SJSA1 (cell line): Measurements from ENCODE around the gene MOK. TPM values are rescaled to one million over a fixed set of nuclear protein-coding genes. Genes with fewer than 3 reads are reported as not detected.
"Not testable (repeated sequence)": the region's sequence is repeated elsewhere in the genome, so short reads cannot be mapped to it uniquely, and the experiment has no call there.

Source experiments
- DNase-seq, 2 experiments: peaks; one replicate each; pipeline ENCODE4 v3.0.0-alpha.2; 2015 to 2020; ENCODE audit warnings: low spot score in 2 of 2, low read depth in 1 of 2
- H3K27ac ChIP-seq: fragments of 250-450 bp; sonication (Bioruptor Pico); 2 replicates; pipeline ENCODE4 v1.5.1; 2020; ENCODE audit warnings: mild to moderate bottlenecking, moderate library complexity
- H3K27me3 ChIP-seq: fragments of 250-450 bp; sonication (Bioruptor Pico); replicated peaks from 2 replicates; pipeline ENCODE4 v1.5.1; 2020; ENCODE audit warnings: mild to moderate bottlenecking, moderate library complexity
- H3K36me3 ChIP-seq: fragments of 250-450 bp; sonication (Bioruptor Pico); 2 replicates; pipeline ENCODE4 v1.5.1; 2020; ENCODE audit warnings: mild to moderate bottlenecking
- H3K4me1 ChIP-seq: fragments of 250-450 bp; sonication (Bioruptor Pico); replicated peaks from 2 replicates; pipeline ENCODE4 v1.6.1; 2021; ENCODE audit warnings: mild to moderate bottlenecking
- H3K4me3 ChIP-seq: fragments of 250-450 bp; sonication (Bioruptor Pico); 2 replicates; pipeline ENCODE4 v1.5.1; 2020; ENCODE audit warnings: mild to moderate bottlenecking
- H3K9me3 ChIP-seq: fragments of 250-450 bp; sonication (Bioruptor Pico); replicated peaks from 2 replicates; pipeline ENCODE4 v1.5.1; 2020; ENCODE audit warnings: mild to moderate bottlenecking
- total RNA-seq: library from RNA; depleted of rRNA; stranded (reverse); fragments of >200 nt; shearing (Covaris generic); gene quantifications from 2 replicates; pipeline ENCODE4 v1.2.3, GENCODE V29; 2014; rRNA removed

MOK gene, protein sequence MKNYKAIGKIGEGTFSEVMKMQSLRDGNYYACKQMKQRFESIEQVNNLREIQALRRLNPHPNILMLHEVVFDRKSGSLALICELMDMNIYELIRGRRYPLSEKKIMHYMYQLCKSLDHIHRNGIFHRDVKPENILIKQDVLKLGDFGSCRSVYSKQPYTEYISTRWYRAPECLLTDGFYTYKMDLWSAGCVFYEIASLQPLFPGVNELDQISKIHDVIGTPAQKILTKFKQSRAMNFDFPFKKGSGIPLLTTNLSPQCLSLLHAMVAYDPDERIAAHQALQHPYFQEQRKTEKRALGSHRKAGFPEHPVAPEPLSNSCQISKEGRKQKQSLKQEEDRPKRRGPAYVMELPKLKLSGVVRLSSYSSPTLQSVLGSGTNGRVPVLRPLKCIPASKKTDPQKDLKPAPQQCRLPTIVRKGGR
- total RNA-seq: 2.7 and 12.1 TPM in 2 replicates

DNA sequence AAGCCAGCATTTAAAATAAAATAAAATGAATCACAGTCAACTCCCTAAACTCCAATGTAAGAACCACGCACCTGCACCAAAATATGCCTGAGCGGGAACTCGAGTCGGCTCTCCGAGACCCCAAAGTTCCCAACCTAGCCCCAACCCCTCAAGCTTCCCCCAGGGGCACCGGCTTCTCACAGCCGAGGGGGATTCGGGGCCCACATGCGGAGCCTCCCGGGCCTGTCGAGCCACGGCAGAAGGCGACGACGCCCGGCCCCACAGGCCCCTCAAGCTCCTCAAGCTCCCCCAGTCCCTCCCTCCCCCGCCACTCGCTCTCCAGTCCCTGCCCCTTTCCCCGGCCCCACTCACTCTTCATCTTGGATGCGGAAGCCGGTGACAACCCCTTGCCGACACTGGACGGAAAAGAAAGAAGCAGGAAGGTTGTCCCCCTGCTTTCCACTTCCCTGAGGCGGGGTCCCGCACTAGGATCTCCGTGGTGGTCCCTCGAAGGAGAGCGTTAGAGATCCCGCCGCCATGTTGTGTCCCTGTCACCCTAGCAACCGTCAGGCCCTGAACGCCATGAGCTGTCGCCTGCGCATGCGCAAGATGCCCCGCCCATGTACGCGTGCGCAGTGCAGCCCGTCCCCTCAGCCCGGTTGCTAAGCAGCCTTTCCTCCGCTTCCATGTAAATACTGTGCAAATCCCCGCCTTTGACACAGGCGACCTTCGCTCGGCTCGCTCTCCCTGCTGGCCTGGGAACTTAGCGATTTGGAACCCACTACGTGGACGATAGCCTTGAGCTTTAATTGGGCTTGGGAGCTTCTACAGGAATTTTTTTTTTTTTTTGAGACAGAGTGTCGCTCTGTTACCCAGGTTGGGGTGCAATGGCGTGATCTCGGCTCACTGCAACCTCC, at the start of gene MOK:
MOK (minus strand) TSS at position 554 of the 896 bp plus-strand sequence; CDS start at position 358, 196 bp downstream.
- H3K4me3 ChIP-seq: peak within 1 kb of the TSS; percentile 60
- no peaks in the 10 kb centered on the region for H3K36me3 ChIP-seq
- no peaks in the 10 kb centered on the region for H3K4me1 ChIP-seq
- peak; percentile 89 to 94 for DNase-seq
- H3K9me3 ChIP-seq: no peaks in the 10 kb centered on the region
- H3K27ac ChIP-seq: peak within 1 kb of the TSS; percentile 80
- H3K27me3 ChIP-seq: no peaks in the 10 kb centered on the region

GRCh38 chr14:102353126-102353619, 48.2 kb upstream of the MOK start:
- no peaks in the 10 kb centered on the region for H3K9me3 ChIP-seq
- H3K4me1 ChIP-seq: no peaks in the 10 kb centered on the region
- no peaks in the 10 kb centered on the region for H3K27me3 ChIP-seq
- no peak overlapping the region for H3K4me3 ChIP-seq
- no peak overlapping the region for H3K27ac ChIP-seq
- H3K36me3 ChIP-seq: peaks cover 62% of the 10 kb centered on the region
- no peak for DNase-seq

- Histone ChIP-seq H3K4me1 (no peaks in the 10 kb centered on the region), H3K4me3 (no peak overlapping the region), H3K9me3 (no peaks in the 10 kb centered on the region), H3K27ac (no peak overlapping the region), H3K36me3 (peaks cover 58% of the 10 kb centered on the region), H3K27me3 (no peaks in the 10 kb centered on the region)
- DNase-seq: no peak
Measured at GRCh38 chr14:102352213-102352612, 47.2 kb upstream of the MOK start.

GRCh38 chr14:102351593-102351992, 46.6 kb upstream of the MOK start:
- not testable (repeated sequence) for H3K27me3 ChIP-seq, DNase-seq, H3K9me3 ChIP-seq, H3K27ac ChIP-seq, H3K4me1 ChIP-seq, H3K4me3 ChIP-seq
- H3K36me3 ChIP-seq: peaks cover 61% of the 10 kb centered on the region

DNA sequence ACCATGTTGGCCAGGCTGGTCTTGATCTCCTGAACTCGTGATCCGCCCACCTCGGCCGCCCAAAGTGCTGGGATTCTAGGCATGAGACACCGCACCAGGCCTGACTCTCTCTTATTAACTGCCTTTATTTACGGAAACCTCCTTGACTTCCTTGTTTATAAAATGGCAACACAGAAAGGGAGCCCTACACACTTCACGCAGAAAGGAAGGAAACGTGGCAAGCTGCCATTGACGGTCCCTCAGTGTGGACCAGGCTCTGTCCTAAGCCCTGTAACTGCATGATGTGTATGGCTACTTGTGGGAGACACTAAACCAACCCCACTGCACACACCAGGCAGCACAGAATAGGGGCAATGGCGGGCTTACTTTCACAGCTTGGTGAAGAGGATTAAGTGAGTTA, 46.1 kb upstream of the MOK start:
- no peak for DNase-seq
- Histone ChIP-seq H3K27ac (no peak overlapping the region), H3K27me3 (no peaks in the 10 kb centered on the region), H3K4me3 (no peak overlapping the region), H3K4me1 (no peaks in the 10 kb centered on the region), H3K9me3 (no peaks in the 10 kb centered on the region), H3K36me3 (peaks cover 59% of the 10 kb centered on the region)

- H3K27me3 ChIP-seq: no peaks in the 10 kb centered on the region
- DNase-seq: no peak
- H3K36me3 ChIP-seq: peaks cover 51% of the 10 kb centered on the region
- no peaks in the 10 kb centered on the region for H3K4me1 ChIP-seq
- H3K9me3 ChIP-seq: no peaks in the 10 kb centered on the region
- no peak overlapping the region for H3K4me3 ChIP-seq
- H3K27ac ChIP-seq: no peak overlapping the region
Measured at GRCh38 chr14:102348376-102348775, 43.4 kb upstream of the MOK start.

DNA sequence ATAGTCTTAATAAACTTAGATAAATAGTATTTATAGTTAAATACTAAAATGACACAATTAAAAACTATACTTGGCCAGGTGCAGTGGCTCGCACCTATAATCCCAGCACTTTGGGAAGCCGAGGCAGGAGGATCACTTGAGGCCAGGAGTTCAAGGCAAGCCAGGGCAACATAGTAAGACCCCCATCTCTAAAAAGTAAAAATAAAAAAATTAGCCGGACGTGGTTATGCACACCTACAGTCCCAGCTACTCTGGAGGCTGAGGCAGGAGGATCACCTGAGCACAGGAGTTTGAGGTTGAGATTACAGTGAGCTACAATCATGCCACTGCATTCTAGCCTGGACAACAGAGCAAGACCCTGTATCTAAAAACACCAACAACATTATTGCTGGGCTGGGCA, 41.7 kb upstream of the MOK start:
- H3K27ac ChIP-seq: no peak overlapping the region
- no peak overlapping the region for H3K4me3 ChIP-seq
- H3K36me3 ChIP-seq: peaks cover 53% of the 10 kb centered on the region
- no peaks in the 10 kb centered on the region for H3K9me3 ChIP-seq
- H3K27me3 ChIP-seq: no peaks in the 10 kb centered on the region
- no peaks in the 10 kb centered on the region for H3K4me1 ChIP-seq
- DNase-seq: no peak

GRCh38 chr14:102345232-102345631, 40.3 kb upstream of the MOK start:
- H3K4me1 ChIP-seq: no peaks in the 10 kb centered on the region
- no peaks in the 10 kb centered on the region for H3K9me3 ChIP-seq
- H3K36me3 ChIP-seq: peaks cover 54% of the 10 kb centered on the region
- no peaks in the 10 kb centered on the region for H3K27me3 ChIP-seq
- no peak overlapping the region for H3K27ac ChIP-seq
- H3K4me3 ChIP-seq: no peak overlapping the region
- DNase-seq: no peak

DNA sequence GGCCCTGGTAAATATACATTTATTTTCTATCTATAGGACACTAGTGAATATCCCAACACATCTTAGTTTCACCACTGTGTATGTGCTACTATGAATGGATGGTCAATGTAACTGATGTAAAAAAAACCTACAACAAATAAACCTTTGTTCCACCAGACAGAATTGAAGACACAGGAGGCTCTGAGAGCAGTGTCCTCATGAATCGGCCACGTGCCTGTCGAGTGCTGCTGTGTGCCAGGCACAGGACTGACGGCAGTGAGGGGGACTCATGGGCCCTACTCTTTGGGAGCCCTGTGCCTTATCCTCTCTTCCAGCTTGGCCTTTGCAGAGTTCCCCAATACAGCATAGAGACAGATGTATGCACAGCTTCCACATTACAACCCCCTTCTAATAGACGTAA, 39.5 kb upstream of the MOK start:
- Histone ChIP-seq H3K4me1 (no peaks in the 10 kb centered on the region), H3K36me3 (peaks cover 49% of the 10 kb centered on the region), H3K27ac (no peak overlapping the region), H3K9me3 (no peaks in the 10 kb centered on the region), H3K27me3 (no peaks in the 10 kb centered on the region), H3K4me3 (no peak overlapping the region)
- DNase-seq: no peak

- no peak for DNase-seq
- H3K4me1 ChIP-seq: no peaks in the 10 kb centered on the region
- peaks cover 45% of the 10 kb centered on the region for H3K36me3 ChIP-seq
- no peaks in the 10 kb centered on the region for H3K27me3 ChIP-seq
- no peak overlapping the region for H3K27ac ChIP-seq
- no peaks in the 10 kb centered on the region for H3K9me3 ChIP-seq
- H3K4me3 ChIP-seq: no peak overlapping the region
Measured at GRCh38 chr14:102344084-102344483, 39.1 kb upstream of the MOK start.

- H3K27me3 ChIP-seq: no peaks in the 10 kb centered on the region
- H3K36me3 ChIP-seq: peaks cover 40% of the 10 kb centered on the region
- no peak overlapping the region for H3K27ac ChIP-seq
- H3K4me1 ChIP-seq: no peaks in the 10 kb centered on the region
- no peak overlapping the region for H3K4me3 ChIP-seq
- DNase-seq: no peak
- no peaks in the 10 kb centered on the region for H3K9me3 ChIP-seq
Measured at GRCh38 chr14:102342238-102342637, 37.3 kb upstream of the MOK start.

DNA sequence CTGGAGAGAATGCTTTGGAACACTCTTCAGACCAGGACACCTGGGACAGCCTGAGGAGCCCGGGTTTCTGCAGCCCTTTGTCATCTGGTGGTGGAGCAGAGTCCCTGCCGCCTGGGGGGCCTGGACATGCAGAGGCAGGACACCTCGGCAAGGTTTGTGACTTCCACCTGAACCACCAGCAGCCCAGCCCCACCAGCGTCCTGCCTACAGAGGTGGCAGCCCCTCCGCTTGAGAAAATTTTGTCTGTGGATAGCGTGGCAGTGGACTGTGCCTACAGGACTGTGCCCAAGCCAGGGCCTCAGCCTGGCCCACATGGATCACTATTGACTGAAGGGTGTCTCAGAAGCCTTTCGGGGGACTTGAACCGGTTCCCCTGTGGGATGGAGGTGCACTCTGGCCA, 36.6 kb upstream of the MOK start:
- Histone ChIP-seq H3K4me3 (no peak overlapping the region), H3K9me3 (no peaks in the 10 kb centered on the region), H3K27ac (no peak overlapping the region), H3K36me3 (peaks cover 40% of the 10 kb centered on the region), H3K4me1 (no peaks in the 10 kb centered on the region), H3K27me3 (no peaks in the 10 kb centered on the region)
- no peak for DNase-seq

DNA sequence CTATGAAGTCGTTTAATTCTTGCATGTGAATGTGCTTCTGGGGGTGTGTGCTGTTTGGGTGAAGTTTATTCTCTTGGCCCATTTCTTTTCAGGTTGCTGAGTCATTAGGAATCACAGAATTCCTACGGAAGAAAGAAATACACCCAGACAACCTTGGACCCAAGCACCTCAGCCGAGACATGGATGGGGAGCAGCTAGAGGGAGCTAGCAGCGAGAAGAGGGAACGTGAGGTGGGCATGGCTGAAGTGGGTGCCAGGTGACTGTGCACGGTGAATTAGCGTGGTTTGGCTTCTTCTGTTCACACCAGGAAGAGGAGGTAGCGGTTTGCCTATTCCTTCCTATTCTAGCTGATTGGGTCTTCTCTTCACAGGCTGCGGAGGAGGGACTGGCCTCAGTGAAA, 33.8 kb upstream of the MOK start:
- H3K36me3 ChIP-seq: peaks cover 24% of the 10 kb centered on the region
- H3K9me3 ChIP-seq: no peaks in the 10 kb centered on the region
- no peaks in the 10 kb centered on the region for H3K27me3 ChIP-seq
- H3K27ac ChIP-seq: no peak overlapping the region
- no peak for DNase-seq
- H3K4me3 ChIP-seq: no peak overlapping the region
- H3K4me1 ChIP-seq: no peaks in the 10 kb centered on the region

DNA sequence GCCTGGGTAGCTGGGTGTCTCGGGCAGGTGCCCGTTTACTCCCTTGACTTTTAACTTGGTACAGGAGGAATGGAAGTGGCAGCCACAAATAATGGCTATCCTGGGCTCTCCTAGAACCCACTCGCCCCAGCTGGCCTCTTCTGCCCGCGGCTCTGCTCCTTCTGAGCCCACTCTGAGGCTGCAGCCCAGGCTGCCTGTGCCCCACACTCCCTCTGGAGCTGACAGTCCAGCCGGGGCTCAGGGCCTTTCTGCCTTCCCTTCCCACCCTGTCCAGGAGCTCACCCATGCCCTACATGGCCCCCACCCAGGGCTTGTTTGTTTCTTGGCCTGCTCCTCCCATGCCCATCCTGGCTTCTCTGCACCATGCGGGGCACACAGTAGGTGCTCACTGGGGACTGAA, 30.2 kb upstream of the MOK start:
- Histone ChIP-seq H3K9me3 (no peaks in the 10 kb centered on the region), H3K27ac (no peak overlapping the region), H3K4me3 (no peak overlapping the region), H3K36me3 (peaks cover 19% of the 10 kb centered on the region), H3K4me1 (no peaks in the 10 kb centered on the region), H3K27me3 (no peaks in the 10 kb centered on the region)
- no peak for DNase-seq
